GM19240 (cell line): ENCODE data around the gene IGIP.
"Not testable (repeated sequence)": the region's sequence is repeated elsewhere in the genome, so short reads cannot be mapped to it uniquely, and the experiment has no call there.

Source experiments
- DNase-seq: peaks from one replicate; pipeline ENCODE4 v3.0.0; 2011; ENCODE audit warnings: low spot score; ENCODE audit not compliant: insufficient read length

The IGIP gene

DNA sequence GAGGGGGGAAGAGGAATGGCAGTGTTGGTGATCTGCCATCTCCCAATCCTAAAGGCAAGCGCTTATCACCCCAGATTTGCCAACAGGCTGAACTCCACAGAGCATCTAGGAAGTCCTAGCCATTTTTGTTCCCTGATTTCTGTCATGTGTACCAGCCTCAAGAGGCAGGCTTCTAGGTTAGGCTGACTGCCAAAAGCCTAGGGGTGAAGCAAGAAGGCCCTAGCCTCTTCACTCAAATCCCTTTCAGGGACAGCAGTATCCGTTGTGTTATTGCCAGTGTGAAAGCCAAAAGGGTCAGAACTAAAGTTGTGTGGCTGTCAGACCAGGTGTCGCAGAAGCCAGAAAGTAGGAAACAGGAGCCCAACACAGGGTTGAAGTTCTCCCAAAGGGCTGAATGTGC lies 14.7 kb downstream of the IGIP start:
- no peak for DNase-seq

DNA sequence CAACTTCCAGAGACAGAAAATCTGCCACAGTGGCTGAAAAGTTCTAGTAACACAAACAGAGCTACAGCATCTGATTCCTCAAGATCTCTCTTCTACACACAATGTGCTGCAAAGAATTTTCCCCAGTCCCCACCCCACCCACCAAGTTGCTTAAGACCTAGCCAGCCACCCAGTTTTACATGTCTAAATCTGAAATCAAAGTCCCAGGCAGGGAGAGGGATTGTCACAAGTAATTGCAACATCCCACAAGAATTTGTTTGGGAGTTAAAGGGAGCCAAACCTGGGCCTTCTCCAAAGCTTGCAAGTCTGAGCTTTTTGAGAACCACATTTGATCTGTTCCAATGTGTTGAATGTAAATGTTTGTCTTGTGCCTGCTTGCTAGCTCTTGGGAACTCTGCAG lies 15.5 kb downstream of the IGIP start:
- no peak for DNase-seq

DNA sequence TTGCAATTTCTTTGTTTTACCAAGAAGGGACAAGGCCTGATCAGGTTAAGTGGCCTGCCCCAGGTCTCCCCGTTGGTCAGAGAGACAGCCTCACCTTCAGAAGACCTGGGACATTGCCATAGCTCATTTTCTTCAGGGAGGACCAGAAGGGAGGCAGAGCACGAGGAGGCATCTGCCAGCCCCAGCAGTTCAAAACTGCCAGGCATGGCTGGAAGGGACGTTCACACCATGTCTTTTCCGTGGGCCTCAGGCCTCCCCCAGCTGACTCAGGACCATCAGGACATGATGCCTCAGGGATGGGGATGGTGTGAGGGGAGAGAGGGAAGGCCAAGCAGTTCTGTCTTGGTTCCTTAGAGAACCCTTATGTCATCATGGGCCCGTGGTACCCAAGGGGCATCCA lies 16.5 kb downstream of the IGIP start:
- no peak for DNase-seq

DNA sequence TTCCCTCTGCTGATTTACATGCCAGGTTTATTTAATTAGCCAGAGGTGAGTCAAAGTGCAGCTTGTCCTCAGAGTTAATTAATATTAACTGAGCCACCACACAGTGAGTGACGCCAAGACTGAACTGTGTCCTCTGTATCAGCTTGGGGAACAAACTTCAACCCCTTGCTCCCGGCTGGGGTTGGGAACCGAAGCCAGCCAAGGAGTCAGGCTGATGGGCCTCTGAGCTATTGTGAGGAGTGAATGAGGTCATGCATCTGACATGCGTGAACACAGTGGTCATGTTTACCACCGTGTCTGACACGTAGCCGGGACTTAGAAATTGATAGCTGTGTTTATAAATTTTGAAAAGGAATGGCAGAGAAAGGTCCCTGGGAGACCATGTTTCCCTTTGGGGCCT lies 17.1 kb downstream of the IGIP start:
- DNase-seq, result no peak

DNA sequence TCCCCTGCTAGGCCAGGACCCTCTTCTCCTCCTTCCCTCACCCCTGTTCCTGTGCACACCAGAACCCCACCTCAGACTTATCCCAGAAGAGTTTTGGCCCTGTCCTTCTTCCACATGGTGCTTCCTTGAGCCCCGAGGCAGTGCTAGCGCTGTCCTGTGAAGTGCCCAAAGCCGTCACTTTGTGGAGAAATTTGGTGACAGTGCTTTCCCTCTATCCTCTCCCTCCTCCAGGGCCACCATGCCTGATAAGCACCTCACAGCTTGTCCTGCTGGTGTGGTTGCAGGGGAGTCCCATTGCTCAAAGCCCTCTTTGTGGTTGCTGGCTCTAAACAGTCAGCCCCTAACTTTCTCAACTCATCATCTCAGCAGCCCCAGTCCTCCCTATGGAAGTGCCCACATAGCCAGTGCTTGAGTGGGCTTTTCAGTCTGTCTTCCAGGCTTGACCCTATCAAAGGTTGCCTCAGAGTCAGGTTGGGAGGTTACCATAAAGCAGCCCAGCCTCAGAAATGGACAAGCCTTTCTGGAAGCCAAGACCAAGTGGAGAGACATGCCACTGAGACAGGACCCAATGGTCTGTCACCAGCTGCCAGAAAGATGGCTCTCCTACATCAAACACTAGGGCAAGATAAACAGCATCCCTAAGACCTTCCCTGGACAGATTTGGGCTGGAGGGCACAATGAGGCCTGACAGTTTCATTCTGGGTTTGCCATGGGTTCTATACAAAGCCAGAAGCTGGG lies 18.0 kb downstream of the IGIP start:
- no peak for DNase-seq

DNA sequence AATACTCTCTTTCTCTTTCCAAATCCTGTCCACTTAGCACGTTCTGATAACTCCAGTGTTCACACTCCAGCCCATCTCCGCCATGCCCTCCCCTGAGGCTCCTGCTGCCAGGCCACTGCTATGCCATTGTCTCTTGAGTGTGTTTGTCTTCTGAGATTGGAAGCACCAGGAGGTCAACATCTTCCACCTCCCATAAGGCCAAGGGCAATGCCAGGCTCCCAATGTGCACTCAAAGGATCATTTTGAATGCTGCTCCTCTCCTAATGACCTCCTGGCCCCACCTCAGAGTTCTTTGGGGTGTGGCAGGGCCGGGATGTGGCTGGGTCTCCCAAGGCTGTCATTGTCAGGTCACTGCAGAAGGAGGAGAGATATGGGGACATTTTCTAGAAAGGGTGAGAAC lies 19.5 kb downstream of the IGIP start:
- DNase-seq, result no peak

DNA sequence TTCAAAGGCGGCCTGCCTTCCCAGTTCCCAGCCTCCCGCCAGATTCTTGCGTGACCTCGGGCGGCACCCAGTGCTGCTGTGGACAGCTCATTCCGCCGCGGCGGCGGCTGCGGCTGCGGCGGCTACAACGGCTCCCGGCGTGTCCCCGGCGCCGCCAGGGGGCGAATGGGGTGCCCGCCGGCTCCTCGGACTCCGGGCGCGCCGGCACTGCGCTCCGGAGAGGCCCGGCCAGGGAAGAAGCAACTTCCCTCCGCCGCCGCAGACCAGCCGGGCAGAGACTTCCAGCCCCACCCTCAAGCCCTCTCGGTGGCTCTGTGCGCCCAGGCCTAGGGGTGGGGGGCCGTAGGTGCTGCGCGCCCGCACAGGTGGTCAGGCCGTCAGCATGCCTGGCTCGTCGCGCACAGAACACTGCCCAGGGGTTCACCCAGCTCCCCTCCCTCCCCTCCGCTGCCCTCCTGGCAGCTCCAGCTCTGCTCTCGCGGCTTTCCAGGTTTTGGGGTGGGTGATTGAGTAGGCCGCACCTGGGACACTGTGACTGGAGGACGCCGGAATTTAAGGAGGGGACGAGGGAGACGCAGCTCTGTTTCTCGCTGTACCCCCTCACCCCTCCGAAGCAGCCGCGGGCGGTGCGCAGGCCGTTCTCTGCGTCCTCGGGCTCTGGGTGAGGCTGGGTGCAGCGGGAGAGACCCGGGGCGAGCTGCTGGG lies 20.2 kb downstream of the IGIP start:
- DNase-seq, result peak; percentile 36

DNA sequence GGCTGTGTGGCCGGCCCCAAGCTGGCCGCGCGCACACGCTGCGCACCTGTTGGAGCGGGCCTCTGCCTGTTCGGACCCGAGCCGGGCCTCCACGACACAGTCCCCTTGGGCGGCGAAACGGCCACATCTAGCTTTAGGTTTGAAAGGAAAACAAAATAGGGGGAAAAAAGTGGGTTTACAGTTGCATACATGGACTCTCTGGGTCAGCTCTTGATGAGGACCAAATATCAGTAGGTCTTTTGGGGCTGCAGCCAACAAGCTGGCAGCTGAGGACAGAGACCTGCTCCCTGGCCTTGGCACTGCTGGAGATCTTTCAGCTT lies 20.7 kb downstream of the IGIP start:
- no peak for DNase-seq

DNA sequence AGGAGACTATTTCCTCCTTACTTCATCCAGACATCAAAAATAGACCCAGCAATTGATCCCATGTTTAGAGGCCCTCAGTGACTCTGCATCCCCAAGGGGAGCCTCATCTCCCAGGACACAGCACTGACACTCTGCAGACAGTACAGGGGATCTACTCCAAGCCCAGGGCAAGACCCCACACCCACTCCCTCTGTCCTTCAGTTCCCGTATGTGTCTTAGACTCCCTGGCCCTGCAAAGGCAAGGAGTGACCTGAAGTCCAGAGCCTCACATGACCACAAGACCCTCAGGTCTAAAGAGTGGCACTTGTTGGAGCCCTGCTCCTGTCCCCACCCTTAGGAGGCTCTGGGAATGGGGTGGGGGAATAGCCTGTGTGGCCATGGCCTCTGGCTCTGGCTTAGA lies 21.7 kb downstream of the IGIP start:
- DNase-seq, result no peak

DNA sequence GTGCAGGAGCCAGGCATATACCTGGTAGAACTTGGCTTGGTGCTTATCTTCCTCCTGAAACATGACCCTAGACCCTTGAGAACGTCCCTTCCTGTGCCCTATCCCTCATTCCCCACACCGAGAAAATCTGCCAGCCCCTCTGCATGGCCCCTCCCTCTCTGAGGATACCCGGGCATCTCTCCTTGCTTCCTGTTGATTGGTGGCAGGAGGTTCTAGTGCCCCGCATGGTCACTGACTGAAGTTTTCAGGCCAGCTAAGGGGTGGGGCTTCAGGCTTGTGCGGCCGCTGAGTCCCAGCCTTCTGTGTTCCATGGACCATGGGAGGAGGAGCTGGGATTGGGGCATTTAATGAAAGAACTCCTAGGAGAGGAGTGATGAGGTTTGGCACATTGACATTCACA lies 22.8 kb downstream of the IGIP start:
- DNase-seq, result no peak

DNA sequence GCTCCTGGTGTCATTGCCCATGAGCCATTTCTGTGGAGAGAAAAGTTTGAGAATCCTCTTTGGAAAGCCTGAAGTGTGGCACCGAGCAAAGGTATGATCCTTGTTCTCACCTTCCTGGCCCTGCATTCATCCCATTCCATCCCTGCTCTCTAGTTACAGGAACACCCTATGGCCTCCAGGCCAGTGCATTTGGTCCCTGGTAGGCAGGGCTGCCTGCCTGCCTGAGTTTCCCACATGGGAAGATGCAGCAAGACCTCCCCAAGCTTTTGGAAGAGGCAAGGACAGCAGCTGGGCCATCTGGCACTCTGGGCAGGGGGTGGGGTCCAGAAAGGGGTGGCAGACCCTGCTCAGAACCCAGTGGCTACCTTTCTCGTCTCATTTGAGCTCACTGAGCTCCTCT lies 24.5 kb downstream of the IGIP start:
- no peak for DNase-seq

DNA sequence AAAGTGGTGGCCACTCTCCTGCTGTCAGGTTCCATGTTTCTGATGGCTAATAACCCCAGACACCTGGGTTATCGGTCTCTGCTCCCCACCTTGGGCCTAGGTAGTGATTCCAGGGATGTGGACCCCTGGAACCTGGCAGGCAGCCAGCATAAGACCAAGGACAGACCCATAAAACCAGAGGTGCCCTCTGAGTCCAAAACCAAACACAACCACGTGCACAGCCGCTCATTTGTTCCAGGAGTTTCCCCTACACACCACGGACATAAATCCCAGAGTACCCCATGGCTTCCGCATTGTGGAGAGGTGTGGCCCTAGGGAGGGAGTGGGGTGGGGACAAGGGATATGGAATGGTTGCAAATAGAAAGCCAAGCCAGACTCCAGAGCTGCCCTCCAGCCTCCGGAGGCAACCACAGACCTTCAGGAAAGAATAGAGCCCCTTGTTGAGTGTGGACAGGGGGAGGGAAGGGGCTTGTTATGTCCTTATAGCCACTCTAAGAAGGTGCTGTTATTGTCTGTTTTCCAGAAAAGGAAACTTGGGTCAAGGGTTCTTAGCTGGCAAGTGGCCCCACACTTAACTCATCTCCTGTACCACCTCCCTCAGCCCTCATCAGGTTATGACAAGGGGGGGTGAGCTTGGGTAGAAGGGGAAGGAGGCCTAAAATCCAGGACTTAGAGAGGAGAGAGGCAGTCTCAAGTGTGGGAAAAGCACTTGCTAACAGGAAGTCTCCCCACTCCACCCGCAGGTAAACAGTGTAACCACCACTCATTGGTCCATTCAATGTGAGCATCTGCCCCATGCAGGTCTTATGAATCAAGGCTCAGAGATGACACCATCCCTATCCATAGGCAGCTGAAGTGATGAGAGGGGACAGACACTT lies 25.6 kb downstream of the IGIP start:
- DNase-seq, result no peak

DNA sequence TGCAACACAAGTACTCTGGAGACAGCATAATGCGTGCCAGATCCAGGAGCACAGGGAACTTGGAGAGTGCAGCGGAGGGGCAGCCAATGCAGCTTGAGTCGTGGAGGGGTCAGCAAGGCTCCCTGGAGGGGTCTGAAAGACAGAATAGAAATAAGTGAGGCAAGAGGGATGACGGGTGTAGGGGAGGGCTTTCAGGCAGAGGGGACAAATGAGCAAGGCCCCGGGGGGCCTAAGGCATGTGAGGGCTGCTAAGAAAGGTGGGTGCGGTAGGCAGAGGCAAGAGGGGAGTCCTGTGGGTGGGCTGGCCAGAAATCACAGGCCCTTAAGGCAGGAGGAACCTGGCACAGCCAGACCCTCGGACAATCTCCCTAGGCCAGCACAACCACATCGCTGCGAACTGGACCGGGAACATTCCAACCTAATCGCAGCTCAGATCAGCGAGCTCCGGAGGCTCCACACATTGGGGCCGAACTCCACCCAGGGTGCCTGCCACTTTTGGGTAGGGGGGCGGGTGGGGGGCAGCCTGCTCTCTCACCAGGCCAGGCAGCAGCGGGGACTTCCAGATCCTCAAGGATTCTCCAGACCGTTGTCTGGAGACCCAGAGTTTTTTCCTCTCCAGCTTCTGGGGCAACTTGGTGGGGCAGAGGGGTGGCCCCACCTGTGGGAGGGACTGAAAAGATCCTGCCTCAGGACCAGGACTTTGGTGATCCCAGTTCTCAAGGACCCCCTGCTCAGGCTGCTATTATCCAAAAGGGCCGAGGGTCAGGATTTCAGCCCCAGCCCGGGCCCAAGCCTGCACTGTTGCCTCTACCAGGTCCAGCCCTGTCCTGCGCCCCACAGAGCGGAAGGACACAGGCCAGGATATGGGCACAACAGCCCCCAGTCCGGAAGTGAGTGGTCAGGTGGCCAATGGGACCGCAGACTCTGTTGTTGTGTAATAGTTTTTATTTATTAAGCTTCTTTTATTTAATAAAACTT lies 26.6 kb downstream of the IGIP start:
- DNase-seq, result no peak

DNA sequence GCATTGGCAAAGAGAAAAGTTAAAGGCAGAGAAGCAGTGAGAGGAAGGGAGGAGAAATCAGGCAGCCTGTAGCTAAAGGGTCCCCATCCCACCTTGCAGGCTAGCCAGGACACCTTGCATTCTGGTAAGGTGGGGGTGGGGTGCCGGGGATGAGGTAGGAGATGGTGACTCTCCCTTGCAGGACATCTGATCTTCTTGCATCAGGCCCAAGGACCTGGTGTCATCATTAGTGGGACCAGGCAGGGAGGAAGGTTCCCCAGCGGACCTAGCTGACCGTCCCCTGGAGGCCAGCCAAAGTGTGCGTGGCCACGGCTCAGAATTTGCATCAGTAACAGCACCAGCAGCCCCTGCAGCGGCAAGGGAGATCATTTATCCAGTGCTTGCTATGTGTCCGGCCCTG lies 27.5 kb downstream of the IGIP start:
- DNase-seq, result no peak

DNA sequence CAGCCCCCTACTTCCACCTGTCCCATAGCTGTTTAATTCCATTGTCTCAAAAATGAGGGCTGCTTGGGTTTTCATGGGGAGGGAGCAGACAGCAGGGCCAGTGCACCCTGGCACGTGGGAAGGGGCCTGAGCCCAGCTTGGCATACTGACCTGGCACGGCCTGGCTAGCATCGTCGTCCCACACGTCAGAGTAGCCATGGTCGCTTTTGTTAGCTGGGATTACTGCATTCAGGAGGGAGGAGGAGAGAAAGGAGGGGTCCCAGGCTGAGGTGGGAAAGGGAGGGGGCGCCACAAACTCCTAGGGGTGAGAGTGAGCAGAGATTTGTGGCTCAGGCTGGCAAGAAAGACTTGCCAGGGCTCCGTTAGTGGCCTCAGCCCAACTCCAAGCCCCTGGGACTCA lies 28.2 kb downstream of the IGIP start:
- no peak for DNase-seq

DNA sequence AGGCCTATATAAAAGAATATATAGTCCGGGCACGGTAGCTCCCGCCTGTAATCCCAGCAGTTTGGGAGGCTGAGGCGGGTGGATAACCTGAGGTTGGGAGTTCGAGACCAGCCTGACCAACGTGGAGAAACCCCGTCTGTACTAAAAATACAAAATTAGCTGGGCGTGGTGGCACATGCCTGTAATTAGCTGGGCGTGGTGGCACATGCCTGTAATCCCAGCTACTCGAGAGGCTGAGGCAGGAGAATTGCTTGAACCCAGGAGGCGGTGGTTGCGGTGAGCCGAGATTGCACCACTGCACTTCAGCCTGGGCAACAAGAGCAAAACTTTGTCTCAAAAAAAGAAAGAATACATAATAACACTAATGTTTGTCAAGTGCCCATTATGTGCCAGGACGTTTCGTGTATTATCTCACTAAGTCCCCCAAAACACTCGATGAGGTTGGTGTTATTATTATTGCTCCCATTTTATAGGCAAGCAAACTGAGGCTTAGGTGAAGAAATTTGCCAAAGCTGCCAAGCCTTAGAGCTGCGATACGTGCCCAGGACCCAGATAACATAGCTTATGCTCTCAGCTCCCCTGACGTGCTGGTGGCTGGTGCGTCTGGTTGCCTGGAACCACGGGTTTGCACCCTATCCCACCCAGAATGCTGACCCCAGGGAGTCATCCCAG lies 29.1 kb downstream of the IGIP start:
- DNase-seq, result not testable (repeated sequence)

DNA sequence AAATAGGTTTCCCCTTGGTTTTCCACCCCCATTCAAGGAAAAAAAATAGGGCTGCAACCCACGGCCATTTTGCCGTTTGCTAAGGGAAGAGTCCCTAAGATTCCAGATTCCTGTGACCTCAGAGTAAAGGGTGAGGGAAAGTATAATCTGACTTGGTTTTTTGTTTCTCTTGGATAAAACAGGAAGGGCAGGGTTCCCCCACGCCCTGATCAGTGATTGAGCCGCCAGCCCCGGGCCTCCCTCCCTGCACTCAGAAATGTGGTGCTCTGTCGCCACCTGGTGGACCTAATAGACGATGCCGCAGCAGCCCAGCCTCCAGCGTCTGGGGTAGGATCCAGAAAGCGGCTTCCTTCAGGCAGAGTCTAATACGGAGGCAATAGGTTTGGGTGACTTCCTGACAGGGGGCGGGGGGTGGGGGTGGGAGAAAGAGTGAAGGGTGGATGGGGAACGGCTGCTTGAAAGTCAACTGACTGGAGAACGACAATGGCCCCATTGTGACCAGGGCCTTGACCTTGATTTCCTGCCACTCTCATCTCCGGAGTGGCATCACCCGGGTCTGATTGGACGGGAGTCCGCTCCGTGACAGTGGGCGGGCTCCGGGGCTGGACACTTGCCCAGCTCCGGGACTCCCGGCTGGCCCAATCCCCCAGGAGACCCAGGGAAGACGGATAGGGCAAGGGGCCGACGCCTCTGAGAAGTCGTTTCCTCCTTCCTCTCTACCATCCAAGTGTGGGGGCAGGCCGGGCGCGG lies 31.5 kb downstream of the IGIP start:
- DNase-seq, result peak; percentile 87

DNA sequence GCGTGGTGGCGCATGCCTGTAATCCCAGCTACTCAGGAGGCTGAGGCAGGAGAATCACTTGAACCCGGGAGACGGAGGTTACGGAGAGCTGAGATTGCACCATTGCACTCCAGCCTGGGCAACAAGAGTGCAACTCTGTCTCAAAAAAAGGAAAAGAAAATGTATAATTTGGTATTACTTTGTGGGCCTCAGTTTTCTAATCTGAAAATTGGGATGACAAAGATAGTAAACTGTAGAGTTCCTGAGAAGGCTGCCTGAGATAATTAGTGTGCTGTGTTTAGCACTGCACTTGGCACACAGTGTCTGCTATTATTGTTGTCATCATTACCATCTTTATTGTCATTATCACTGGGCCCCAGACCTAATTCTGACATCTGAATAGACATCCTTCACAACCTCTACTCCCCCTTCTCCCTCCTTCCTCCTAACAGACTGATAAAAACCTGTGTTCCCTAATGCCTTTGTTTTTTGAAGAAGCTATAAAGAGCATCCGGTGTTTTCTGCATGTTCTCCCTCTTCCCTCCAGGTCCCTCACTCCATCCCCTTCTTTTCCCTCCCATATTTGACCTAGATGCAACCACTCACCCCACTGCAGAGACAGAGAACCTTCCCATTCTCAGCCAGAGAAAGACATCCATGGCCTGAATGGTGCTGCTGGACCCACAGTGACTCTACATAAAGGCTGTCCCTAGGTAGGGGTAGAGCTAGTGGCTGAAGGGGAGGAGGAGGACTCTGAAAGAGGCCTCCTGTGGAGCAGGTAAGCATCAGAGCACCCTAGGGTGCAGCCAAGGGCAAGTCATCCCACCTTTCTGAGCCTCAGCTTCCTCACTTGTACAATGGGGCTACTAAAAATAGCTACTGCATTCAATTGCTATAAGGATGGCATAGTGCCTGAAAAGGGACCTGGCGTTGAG lies 33.5 kb downstream of the IGIP start:
- DNase-seq, result no peak

DNA sequence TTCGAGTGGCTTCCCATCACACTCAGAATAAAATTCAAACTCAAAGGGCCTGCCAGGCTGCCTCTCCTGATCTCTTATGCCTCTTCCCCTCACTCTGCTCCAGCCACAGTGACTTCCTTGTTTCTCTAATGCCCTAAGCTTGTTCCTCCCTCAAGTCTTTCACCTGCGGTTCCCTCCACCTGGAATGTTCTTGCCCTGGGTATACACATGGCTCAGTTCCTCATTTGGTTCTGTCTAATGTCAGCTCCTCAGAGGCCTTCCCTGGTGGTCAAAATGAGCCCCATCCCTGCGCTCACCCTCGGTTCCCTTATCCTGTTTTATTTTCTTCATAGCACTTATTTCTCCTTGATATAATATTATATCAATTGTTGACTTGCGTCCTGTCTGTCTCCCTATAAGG lies 36.5 kb downstream of the IGIP start:
- DNase-seq, result no peak
